Mesenchymal stem cell (in vitro differentiated cells and primary cell): ENCODE data around the gene ANAPC5.

Source experiments
- DNase-seq: peaks from one replicate; pipeline ENCODE4 v3.0.0-alpha.2; 2013
- H2AFZ ChIP-seq: one replicate; pipeline ENCODE4 v1.6.1; 2013; ENCODE audit warnings: low read depth, mild to moderate bottlenecking, control low read depth, inconsistent platforms, low read length, moderate library complexity
- H2AK5ac ChIP-seq: 2 replicates; pipeline ENCODE4 v1.6.1; 2013; ENCODE audit warnings: low read length, moderate library complexity, mild to moderate bottlenecking, inconsistent platforms; ENCODE audit not compliant: severe bottlenecking
- H2BK120ac ChIP-seq: one replicate; pipeline ENCODE4 v1.6.1; 2013; ENCODE audit warnings: low read depth, mild to moderate bottlenecking, inconsistent platforms, low read length, moderate library complexity
- H2BK12ac ChIP-seq, 2 experiments: one replicate each; pipeline ENCODE4 v1.6.1; 2013; ENCODE audit warnings: inconsistent platforms in 2 of 2, low read length in 2 of 2, mild to moderate bottlenecking in 2 of 2, moderate library complexity in 2 of 2, control low read depth in 1 of 2
- H2BK15ac ChIP-seq: one replicate; pipeline ENCODE4 v1.6.1; 2013; ENCODE audit warnings: mild to moderate bottlenecking, low read depth, inconsistent platforms; ENCODE audit not compliant: poor library complexity, severe bottlenecking
- H2BK5ac ChIP-seq: 2 replicates; pipeline ENCODE4 v1.6.1; 2013; ENCODE audit warnings: low read depth, mild to moderate bottlenecking, low read length, control low read depth, inconsistent platforms; ENCODE audit not compliant: poor library complexity, severe bottlenecking
- H3K14ac ChIP-seq, 2 experiments: one replicate each; pipeline ENCODE4 v1.6.1; 2013; ENCODE audit warnings: inconsistent platforms in 2 of 2, low read length in 2 of 2, control low read depth in 1 of 2, mild to moderate bottlenecking in 1 of 2, moderate library complexity in 1 of 2
- H3K18ac ChIP-seq, 2 experiments: one replicate each; pipeline ENCODE4 v1.6.1; 2013; ENCODE audit warnings: inconsistent platforms in 2 of 2, low read length in 2 of 2, control low read depth in 1 of 2, low read depth in 1 of 2, mild to moderate bottlenecking in 1 of 2
- H3K23ac ChIP-seq, 2 experiments: one replicate each; pipeline ENCODE4 v1.6.1; 2013; ENCODE audit warnings: inconsistent platforms in 2 of 2, low read length in 2 of 2, mild to moderate bottlenecking in 2 of 2, moderate library complexity in 2 of 2, control low read depth in 1 of 2
- H3K27ac ChIP-seq: 2 replicates; pipeline ENCODE4 v1.5.1; 2013; ENCODE audit warnings: mild to moderate bottlenecking, moderate library complexity, low read length, control low read depth, inconsistent platforms; ENCODE audit not compliant: poor library complexity, severe bottlenecking
- H3K27me3 ChIP-seq, 2 experiments: 2 replicates each; pipeline versions ENCODE4 v1.6.1 to v1.7.0; 2013; ENCODE audit warnings: low read length in 2 of 2, mild to moderate bottlenecking in 2 of 2, moderate library complexity in 2 of 2, control low read depth in 1 of 2, inconsistent platforms in 1 of 2; ENCODE audit not compliant: control insufficient read depth in 1 of 2, insufficient read depth in 1 of 2
- H3K36me3 ChIP-seq, 2 experiments: 2 replicates each; pipeline versions ENCODE4 v1.6.1 to v1.7.0; 2013; ENCODE audit warnings: low read length in 2 of 2, control low read depth in 1 of 2, inconsistent platforms in 1 of 2, low read depth in 1 of 2, mild to moderate bottlenecking in 1 of 2; ENCODE audit not compliant: insufficient read depth in 2 of 2, control insufficient read depth in 1 of 2
- H3K4ac ChIP-seq, 2 experiments: one replicate each; pipeline ENCODE4 v1.6.1; 2013; ENCODE audit warnings: inconsistent platforms in 2 of 2, low read length in 2 of 2, mild to moderate bottlenecking in 2 of 2, moderate library complexity in 2 of 2, control low read depth in 1 of 2, low read depth in 1 of 2
- H3K4me1 ChIP-seq: 2 replicates; pipeline ENCODE4 v1.6.1; 2013; ENCODE audit warnings: low read depth, low read length, control low read depth; ENCODE audit not compliant: control insufficient read depth, insufficient read depth
- H3K4me2 ChIP-seq: 2 replicates; pipeline ENCODE4 v1.6.1; 2013; ENCODE audit warnings: low read length, mild to moderate bottlenecking, inconsistent platforms; ENCODE audit not compliant: poor library complexity, severe bottlenecking
- H3K4me3 ChIP-seq, 2 experiments: 2 replicates each; pipeline versions ENCODE4 v1.5.1 to v1.7.0; 2013; ENCODE audit warnings: low read length in 2 of 2, mild to moderate bottlenecking in 2 of 2, control low read depth in 1 of 2, low read depth in 1 of 2; ENCODE audit not compliant: insufficient read depth in 1 of 2
- H3K79me1 ChIP-seq: replicated peaks from 2 replicates; pipeline ENCODE4 v1.6.1; 2013; ENCODE audit warnings: mild to moderate bottlenecking, control low read depth, low read length, inconsistent platforms; ENCODE audit not compliant: poor library complexity, severe bottlenecking
- H3K9ac ChIP-seq: 2 replicates; pipeline ENCODE4 v1.7.0; 2013; ENCODE audit warnings: mild to moderate bottlenecking, low read length, moderate library complexity
- H3K9me3 ChIP-seq: 2 replicates; pipeline ENCODE4 v1.7.0; 2013; ENCODE audit warnings: mild to moderate bottlenecking, low read length; ENCODE audit not compliant: control insufficient read depth
- H4K8ac ChIP-seq: one replicate; pipeline ENCODE4 v1.6.1; 2013; ENCODE audit warnings: inconsistent platforms, mild to moderate bottlenecking, low read length, moderate library complexity
- H4K91ac ChIP-seq: one replicate; pipeline ENCODE4 v1.6.1; 2013; ENCODE audit warnings: mild to moderate bottlenecking, low read length, inconsistent platforms
- WGBS: methylation state at CpG from one replicate; pipeline ENCODE4 v1.1.7; 2013; ENCODE audit warnings: mixed read lengths; 5-methylcytosine and 5-hydroxymethylcytosine counted together

The ANAPC5 gene

DNA sequence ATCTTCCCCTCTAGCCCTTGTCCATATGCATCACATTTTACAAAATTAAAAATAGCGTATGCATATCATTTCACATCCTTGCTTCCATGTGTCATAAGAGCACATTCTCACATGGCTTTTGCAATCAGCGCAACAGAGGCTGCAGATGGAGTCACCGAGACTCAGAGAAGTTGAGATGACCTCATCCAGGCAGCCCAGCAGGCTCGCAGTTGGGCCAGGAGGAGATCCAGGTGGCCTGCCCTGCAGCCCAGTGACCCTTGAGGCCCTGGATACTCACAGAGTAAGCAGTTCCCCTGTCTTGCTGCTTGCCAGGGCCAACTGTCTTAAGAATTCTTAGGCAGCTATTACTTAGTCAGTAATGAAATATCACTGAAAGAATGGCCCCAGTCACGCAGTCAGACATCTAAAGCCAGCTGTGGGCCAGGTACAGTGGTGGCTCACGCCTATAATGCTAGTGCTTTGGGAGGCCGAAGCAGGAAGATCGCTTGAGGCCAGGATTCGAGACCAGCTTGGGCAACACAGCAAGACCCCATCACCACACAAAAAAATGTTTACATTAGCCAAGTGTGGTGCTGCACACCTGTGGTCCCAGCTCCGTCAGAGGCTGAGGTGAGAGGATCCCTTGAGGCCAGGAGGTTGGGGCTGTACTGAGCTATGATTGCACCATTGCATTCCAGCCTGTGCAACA is 64.8 kb downstream of the ANAPC5 start:
- H3K23ac ChIP-seq: no peak overlapping the region
- H3K9ac ChIP-seq: no peak overlapping the region
- no peak overlapping the region for H2AFZ ChIP-seq
- H3K9me3 ChIP-seq: no peaks in the 10 kb centered on the region
- H2AK5ac ChIP-seq: no peak overlapping the region
- peaks cover 9 to 13% of the 10 kb centered on the region in 2 experiments for H3K36me3 ChIP-seq
- no peaks in the 10 kb centered on the region for H3K27me3 ChIP-seq
- no peak overlapping the region for H2BK5ac ChIP-seq
- no peak overlapping the region for H4K91ac ChIP-seq
- no peak overlapping the region for H3K4me2 ChIP-seq
- no peak overlapping the region for H2BK120ac ChIP-seq
- DNase-seq: peak; percentile 63
- peaks cover 26% of the 10 kb centered on the region for H3K79me1 ChIP-seq
- no peak overlapping the region for H3K4me3 ChIP-seq
- no peak overlapping the region for H3K18ac ChIP-seq
- 83% methylated on average over 10 of the region's 10 CpGs for WGBS
- H2BK12ac ChIP-seq: no peak overlapping the region
- H3K14ac ChIP-seq: no peak overlapping the region
- peaks cover 12% of the 10 kb centered on the region for H3K4me1 ChIP-seq
- H3K27ac ChIP-seq: no peak overlapping the region
- no peak overlapping the region for H2BK15ac ChIP-seq
- no peak overlapping the region for H4K8ac ChIP-seq
- no peak overlapping the region for H3K4ac ChIP-seq

DNA sequence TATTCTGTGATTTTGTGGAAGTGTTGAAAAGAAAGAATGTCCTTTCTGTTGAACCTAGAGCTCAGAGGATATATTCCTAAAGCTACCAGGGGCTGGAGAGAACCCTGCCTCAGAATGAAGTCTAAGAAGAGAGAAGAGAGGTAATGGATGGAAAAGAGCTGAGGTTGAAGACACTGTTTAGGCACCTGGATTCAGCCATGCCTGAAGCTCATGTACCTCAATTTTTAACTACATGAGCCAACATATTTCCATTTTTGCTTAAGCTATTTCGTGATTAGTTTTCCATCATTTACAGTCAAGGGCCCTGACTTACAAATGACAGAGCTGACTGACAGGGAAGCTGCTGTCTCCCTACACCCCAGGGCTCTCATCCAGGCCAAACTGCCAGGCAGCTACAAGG is 66.4 kb downstream of the ANAPC5 start:
- no peak for DNase-seq
- H2BK15ac ChIP-seq: no peak overlapping the region
- peaks cover 6 to 13% of the 10 kb centered on the region in 2 experiments for H3K36me3 ChIP-seq
- H3K9me3 ChIP-seq: no peaks in the 10 kb centered on the region
- H3K4me1 ChIP-seq: peaks cover 12% of the 10 kb centered on the region
- H2BK120ac ChIP-seq: no peak overlapping the region
- 91% methylated on average over 1 of the region's 1 CpG for WGBS
- H3K4me3 ChIP-seq: no peak overlapping the region
- H3K9ac ChIP-seq: no peak overlapping the region
- no peak overlapping the region for H4K91ac ChIP-seq
- no peak overlapping the region for H3K27ac ChIP-seq
- H3K27me3 ChIP-seq: no peaks in the 10 kb centered on the region
- H2BK5ac ChIP-seq: no peak overlapping the region
- H2BK12ac ChIP-seq: no peak overlapping the region
- H4K8ac ChIP-seq: no peak overlapping the region
- H3K4ac ChIP-seq: no peak overlapping the region
- peaks cover 27% of the 10 kb centered on the region for H3K79me1 ChIP-seq
- H3K23ac ChIP-seq: no peak overlapping the region
- H2AK5ac ChIP-seq: no peak overlapping the region
- H3K4me2 ChIP-seq: no peak overlapping the region
- no peak overlapping the region for H2AFZ ChIP-seq
- H3K14ac ChIP-seq: no peak overlapping the region
- no peak overlapping the region for H3K18ac ChIP-seq

DNA sequence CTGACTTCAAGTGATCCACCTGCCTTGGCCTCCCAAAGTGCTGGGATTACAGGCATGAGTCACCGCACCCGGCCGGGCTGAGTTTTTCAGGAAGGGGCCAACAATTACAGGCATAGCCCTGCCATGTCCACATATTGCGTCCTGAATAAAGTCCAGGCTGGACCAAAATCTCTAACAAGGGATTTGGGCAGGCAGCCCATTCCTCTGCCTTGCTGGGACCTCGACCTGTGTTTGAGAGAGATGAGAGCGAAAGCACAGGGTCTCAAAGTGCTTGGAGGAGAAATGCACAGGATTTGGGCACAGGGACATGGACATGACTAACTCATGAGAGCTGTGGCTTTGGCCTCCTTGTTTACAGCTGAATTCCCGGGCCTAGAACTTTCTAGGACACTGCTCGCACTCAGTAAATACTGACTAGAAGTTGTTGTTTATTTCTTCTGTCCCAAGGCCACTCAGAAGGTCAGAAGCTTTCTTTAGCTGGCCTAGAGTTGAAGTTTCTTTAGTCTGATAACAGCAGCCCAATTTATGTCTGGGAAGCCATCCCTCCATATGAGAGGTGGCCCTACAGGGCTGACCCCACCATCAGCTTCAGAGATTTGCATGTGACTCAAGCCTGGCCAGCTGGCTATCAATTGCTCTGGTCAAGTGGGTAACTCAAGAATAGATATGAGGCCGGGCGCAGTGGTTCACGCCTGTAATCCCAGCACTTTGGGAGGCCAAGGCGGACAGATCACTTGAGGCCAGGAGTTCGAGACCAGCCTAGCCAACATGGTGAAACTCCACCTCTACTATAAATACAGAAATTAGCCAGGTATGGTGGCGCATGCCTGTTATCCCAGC is 67.4 kb downstream of the ANAPC5 start:
- H2BK120ac ChIP-seq: no peak overlapping the region
- H3K14ac ChIP-seq: no peak overlapping the region
- H3K4me3 ChIP-seq: no peak overlapping the region
- no peak overlapping the region for H2BK12ac ChIP-seq
- no peak overlapping the region for H3K4me2 ChIP-seq
- no peaks in the 10 kb centered on the region for H3K9me3 ChIP-seq
- 65% methylated on average over 14 of the region's 14 CpGs for WGBS
- no peak overlapping the region for H2AFZ ChIP-seq
- H3K4me1 ChIP-seq: peaks cover 12% of the 10 kb centered on the region
- H2BK15ac ChIP-seq: no peak overlapping the region
- H4K91ac ChIP-seq: no peak overlapping the region
- no peak overlapping the region for H3K9ac ChIP-seq
- H3K27ac ChIP-seq: no peak overlapping the region
- H2BK5ac ChIP-seq: no peak overlapping the region
- no peak overlapping the region for H3K23ac ChIP-seq
- H3K4ac ChIP-seq: no peak overlapping the region
- no peaks in the 10 kb centered on the region for H3K27me3 ChIP-seq
- peak overlapping the region in 1 of 2 experiments; percentile 40 for H3K18ac ChIP-seq
- peaks cover 0 to 13% of the 10 kb centered on the region in 2 experiments for H3K36me3 ChIP-seq
- peak; percentile 76 for DNase-seq
- no peak overlapping the region for H2AK5ac ChIP-seq
- no peak overlapping the region for H4K8ac ChIP-seq
- peaks cover 24% of the 10 kb centered on the region for H3K79me1 ChIP-seq

DNA sequence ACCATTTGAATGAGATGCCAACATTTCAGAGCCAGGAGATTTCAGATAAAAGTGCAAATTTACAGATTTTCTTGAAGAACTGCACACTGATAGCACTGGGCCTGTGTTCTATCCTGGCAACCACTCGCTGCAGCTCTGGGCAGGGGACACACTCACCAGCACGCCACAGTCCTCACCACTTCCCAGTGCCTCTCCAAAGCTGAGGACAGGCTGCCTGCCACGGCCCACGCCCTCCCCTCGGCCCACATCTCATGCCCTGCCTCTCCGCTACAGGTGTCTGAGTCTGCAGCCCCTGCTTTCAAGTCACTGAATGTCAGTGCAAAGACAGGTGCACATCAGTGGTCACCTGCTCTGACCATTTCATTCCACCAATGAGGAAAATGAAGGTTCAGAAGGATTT is 68.4 kb downstream of the ANAPC5 start:
- Histone ChIP-seq H2AFZ (no peak overlapping the region), H3K27me3 (no peaks in the 10 kb centered on the region), H3K4me1 (peaks cover 12% of the 10 kb centered on the region), H3K9ac (no peak overlapping the region), H3K14ac (no peak overlapping the region), H3K9me3 (no peaks in the 10 kb centered on the region), H2BK120ac (no peak overlapping the region), H2BK12ac (no peak overlapping the region), H3K23ac (no peak overlapping the region), H3K36me3 (peaks cover 0 to 16% of the 10 kb centered on the region in 2 experiments), H3K4me2 (no peak overlapping the region), H4K91ac (no peak overlapping the region), H2BK15ac (no peak overlapping the region), H3K4ac (no peak overlapping the region), H3K18ac (no peak overlapping the region), H3K79me1 (peaks cover 26% of the 10 kb centered on the region), H4K8ac (no peak overlapping the region), H2BK5ac (no peak overlapping the region), H2AK5ac (no peak overlapping the region), H3K4me3 (no peak overlapping the region), H3K27ac (no peak overlapping the region)
- DNase-seq: no peak
- 100% methylated on average over 6 of the region's 6 CpGs for WGBS
